GM20431 (cell line): ENCODE results near the gene KCNJ6.

Experiments used
- in situ Hi-C: fragments of 300-500 bp; cut with MseI, MboI; formaldehyde crosslinking; loops from one replicate; pipeline ENCODE4 v1.15.0; 2020; ENCODE audit warnings: low sequenced_read_pairs; ENCODE audit not compliant: unreplicated experiment

Gene KCNJ6

GRCh38 chr21:37563641-37564340 lies 352.5 kb downstream of the KCNJ6 start:
- in situ Hi-C loops, result no loop called here

GRCh38 chr21:37562920-37563640 lies 353.2 kb downstream of the KCNJ6 start:
- in situ Hi-C loops, result no loop called here

DNA sequence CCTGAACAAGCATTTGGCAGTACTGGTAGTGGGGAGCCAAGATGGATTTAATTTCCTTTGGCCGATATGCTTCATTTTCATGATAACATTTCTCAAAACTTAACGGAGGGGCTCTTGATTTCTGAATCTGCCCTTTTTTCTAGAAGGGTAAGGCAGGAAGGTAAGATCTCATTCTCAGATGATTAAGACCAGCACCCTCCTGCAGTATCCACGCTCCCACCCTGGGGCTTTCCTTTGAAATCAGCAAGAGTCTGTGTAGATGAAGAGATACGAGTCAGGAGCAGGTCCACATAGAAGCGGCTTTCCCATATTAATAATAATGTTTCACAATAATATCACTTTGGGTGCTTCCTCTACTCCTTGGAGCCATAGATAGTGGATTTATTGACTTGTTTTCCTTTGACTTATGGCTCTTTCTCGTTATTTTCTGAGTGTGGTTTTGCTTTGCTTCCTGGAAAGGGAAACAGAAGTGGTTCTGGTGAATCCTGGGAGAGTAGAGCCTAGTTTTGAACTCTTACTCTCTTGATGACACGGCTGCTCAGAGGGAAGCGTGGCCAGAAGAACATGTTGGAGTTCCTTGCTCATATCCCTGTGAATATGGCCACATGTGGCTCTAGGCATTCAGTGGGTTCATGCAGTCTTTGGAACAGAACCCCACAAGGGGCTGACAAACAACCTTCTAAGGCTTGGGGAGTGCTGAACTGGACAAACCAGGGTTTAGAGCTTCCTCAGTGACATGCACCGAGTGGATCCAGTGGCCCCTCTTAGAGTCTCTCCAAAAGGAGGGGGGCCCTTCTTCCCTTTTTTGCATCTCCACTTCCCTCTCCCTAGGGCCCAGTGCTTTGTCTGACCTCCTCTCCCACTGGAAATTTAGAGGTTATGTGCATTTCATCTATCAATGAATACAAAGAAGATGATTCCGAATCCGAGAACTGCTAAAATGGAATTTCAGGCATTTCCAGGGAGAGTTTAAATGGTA lies 354.0 kb downstream of the KCNJ6 start:
- in situ Hi-C loops, result no loop called here

- in situ Hi-C loops, result no loop called here
Measured at GRCh38 chr21:37561506-37561905, 354.8 kb downstream of the KCNJ6 start.

DNA sequence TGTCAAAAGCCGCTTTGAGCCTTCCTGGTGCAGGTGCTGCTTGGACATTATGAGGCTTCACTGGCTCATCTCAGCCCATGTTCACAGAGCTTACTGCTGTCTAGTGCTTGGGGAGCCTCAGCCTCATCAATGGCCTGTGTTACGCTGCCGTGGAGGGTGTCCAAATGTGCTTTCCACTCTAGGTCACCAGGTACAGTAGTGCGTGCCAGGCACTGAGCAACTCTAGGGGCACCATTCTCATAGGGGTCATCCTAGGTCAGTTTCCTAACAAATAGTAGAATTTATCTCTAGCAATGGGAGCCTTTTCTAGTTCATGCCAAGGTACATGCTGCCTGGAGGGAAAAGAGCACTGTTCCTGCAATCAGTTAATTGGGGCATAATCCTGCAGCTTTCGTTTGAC lies 355.9 kb downstream of the KCNJ6 start:
- in situ Hi-C loops, result no loop called here

GRCh38 chr21:37558676-37559211 lies 357.5 kb downstream of the KCNJ6 start:
- in situ Hi-C loops, result no loop called here
